H1 (cell line): ENCODE results near the gene PTPN13. TPM values are rescaled to one million over a fixed set of nuclear protein-coding genes. Genes with fewer than 3 reads are reported as not detected.

ENCODE experiments used
- CTCF ChIA-PET: fragments of 300-600 bp; sonication (Branson Sonifier 250); formaldehyde crosslinking; loops from one replicate; lab custom pipeline; 2021; ENCODE audit not compliant: partially characterized antibody; lab: Charles Lee
- POLR2A ChIA-PET: fragments of 300-600 bp; sonication (Branson Sonifier 250); formaldehyde crosslinking; loops from one replicate; lab custom pipeline; 2021; ENCODE audit warnings: inconsistent platforms; ENCODE audit not compliant: partially characterized antibody; lab: Charles Lee
- DNase-seq, 2 experiments: peaks; one replicate each; pipeline versions ENCODE4 v3.0.0 to v3.0.0-alpha.2; 2010 to 2022; ENCODE audit warnings: low spot score in 2 of 2, low read depth in 1 of 2, mixed read lengths in 1 of 2
- FAIRE-seq: peaks from 2 replicates; lab custom pipeline; 2011; peaks lifted over from hg19 to GRCh38; lab: Jason Lieb, UNC
- H2AFZ ChIP-seq: 2 replicates; pipeline ENCODE4 v1.8.1; 2012; ENCODE audit warnings: low read length, inconsistent platforms
- H2AK5ac ChIP-seq: 2 replicates; pipeline ENCODE4 v1.6.1; 2013; ENCODE audit warnings: low read depth, low read length
- H2BK120ac ChIP-seq: replicated peaks from 2 replicates; pipeline ENCODE3; 2013; ENCODE audit warnings: low read depth, low read length, inconsistent platforms
- H2BK12ac ChIP-seq: 2 replicates; pipeline ENCODE4 v1.6.1; 2013; ENCODE audit warnings: low read depth, low read length
- H2BK15ac ChIP-seq: 2 replicates; pipeline ENCODE4 v1.6.1; 2013; ENCODE audit warnings: low read length
- H2BK20ac ChIP-seq: 2 replicates; pipeline ENCODE4 v1.6.1; 2013; ENCODE audit warnings: low read length
- H2BK5ac ChIP-seq: 2 replicates; pipeline ENCODE4 v1.6.1; 2013; ENCODE audit warnings: low read depth, low read length
- H3K14ac ChIP-seq: 2 replicates; pipeline ENCODE4 v1.6.1; 2013; ENCODE audit warnings: inconsistent platforms; ENCODE audit not compliant: insufficient read length
- H3K18ac ChIP-seq: 2 replicates; pipeline ENCODE4 v1.6.1; 2013; ENCODE audit warnings: low read length; ENCODE audit errors: extremely low read depth
- H3K23ac ChIP-seq: 2 replicates; pipeline ENCODE4 v1.6.1; 2013; ENCODE audit warnings: inconsistent platforms; ENCODE audit not compliant: insufficient read length
- H3K23me2 ChIP-seq: 2 replicates; pipeline ENCODE4 v1.6.1; 2013; ENCODE audit warnings: low read depth, low read length
- H3K27ac ChIP-seq: 2 replicates; pipeline ENCODE4 v1.6.1; 2011; ENCODE audit warnings: low read depth, low read length, inconsistent platforms
- H3K27me3 ChIP-seq, 4 experiments: replicated peaks in 1 of 4; 1 replicate in 1 of 4; 2 replicates in 3 of 4; pipeline versions ENCODE4 v1.6.1 to v1.8.1; 2011 to 2013; ENCODE audit warnings: low read length in 3 of 4, mild to moderate bottlenecking in 3 of 4, inconsistent platforms in 2 of 4, mixed read lengths in 2 of 4, moderate library complexity in 1 of 4; ENCODE audit not compliant: control insufficient read depth in 3 of 4, insufficient read depth in 3 of 4; ENCODE audit errors: extremely low read depth in 1 of 4
- H3K36me3 ChIP-seq, 4 experiments: 2 replicates each; pipeline versions ENCODE4 v1.6.1 to v1.8.1; 2011 to 2013; ENCODE audit warnings: mild to moderate bottlenecking in 4 of 4, low read length in 3 of 4, moderate library complexity in 2 of 4, control low read depth in 1 of 4, inconsistent platforms in 1 of 4; ENCODE audit not compliant: insufficient read depth in 4 of 4, control insufficient read depth in 2 of 4
- H3K4ac ChIP-seq: replicated peaks from 2 replicates; pipeline ENCODE3; 2013; ENCODE audit warnings: low read length, low read depth, mixed read lengths, inconsistent platforms; ENCODE audit not compliant: insufficient read length
- H3K4me1 ChIP-seq, 4 experiments: replicated peaks in 1 of 4; 1 replicate in 1 of 4; 2 replicates in 3 of 4; pipeline versions ENCODE4 v1.6.1 to v1.8.1; 2011 to 2013; ENCODE audit warnings: low read length in 3 of 4, inconsistent platforms in 2 of 4, mixed read lengths in 1 of 4; ENCODE audit not compliant: insufficient read depth in 4 of 4, control insufficient read depth in 3 of 4
- H3K4me2 ChIP-seq, 2 experiments: 2 replicates each; pipeline versions ENCODE4 v1.6.1 to v1.8.1; 2011 to 2013; ENCODE audit warnings: low read depth in 2 of 2, low read length in 2 of 2, control low read depth in 1 of 2, inconsistent platforms in 1 of 2, mild to moderate bottlenecking in 1 of 2; ENCODE audit not compliant: insufficient read depth in 1 of 2
- H3K4me3 ChIP-seq, 4 experiments: fragments of 200-600, 300-600 bp in 1 of 4; sonication (generic), shearing (Covaris generic), sonication (Bioruptor Twin) in 1 of 4; 2 replicates each; pipeline versions ENCODE4 v1.5.1 to v1.8.1; 2011 to 2016; ENCODE audit warnings: low read length in 4 of 4, low read depth in 3 of 4, control low read depth in 2 of 4, inconsistent platforms in 2 of 4, mild to moderate bottlenecking in 2 of 4, mixed read lengths in 1 of 4, moderate library complexity in 1 of 4; ENCODE audit not compliant: insufficient read depth in 2 of 4; ENCODE audit errors: extremely low read depth in 1 of 4
- H3K56ac ChIP-seq: replicated peaks from 2 replicates; pipeline ENCODE3; 2013; ENCODE audit warnings: low read depth, mild to moderate bottlenecking, mixed read lengths, low read length, inconsistent platforms; ENCODE audit not compliant: insufficient read length
- H3K79me1 ChIP-seq: 2 replicates; pipeline ENCODE4 v1.6.1; 2013; ENCODE audit warnings: low read depth, low read length, control low read depth
- H3K79me2 ChIP-seq, 2 experiments: 2 replicates each; pipeline versions ENCODE4 v1.6.1 to v1.8.1; 2012 to 2013; ENCODE audit warnings: low read length in 2 of 2, mild to moderate bottlenecking in 2 of 2, inconsistent platforms in 1 of 2; ENCODE audit not compliant: insufficient read depth in 2 of 2, control insufficient read depth in 1 of 2
- H3K9ac ChIP-seq, 4 experiments: replicated peaks in 1 of 4; 1 replicate in 1 of 4; 2 replicates in 3 of 4; pipeline versions ENCODE4 v1.6.1 to v1.8.1; 2011 to 2013; ENCODE audit warnings: low read depth in 3 of 4, low read length in 3 of 4, control low read depth in 2 of 4, mild to moderate bottlenecking in 2 of 4, moderate library complexity in 2 of 4, inconsistent platforms in 1 of 4; ENCODE audit errors: extremely low read depth in 1 of 4
- H3K9me3 ChIP-seq, 2 experiments: 2 replicates each; pipeline versions ENCODE4 v1.6.1 to v1.8.1; 2012 to 2013; ENCODE audit warnings: mild to moderate bottlenecking in 2 of 2, moderate library complexity in 2 of 2, control low read depth in 1 of 2, inconsistent platforms in 1 of 2, low read depth in 1 of 2, low read length in 1 of 2, mixed read lengths in 1 of 2; ENCODE audit not compliant: insufficient read depth in 2 of 2
- H4K20me1 ChIP-seq, 2 experiments: replicated peaks in 1 of 2; 2 replicates each; pipeline versions ENCODE3 to v1.8.1; 2011 to 2013; ENCODE audit warnings: inconsistent platforms in 2 of 2, low read length in 2 of 2, mild to moderate bottlenecking in 1 of 2; ENCODE audit not compliant: insufficient read depth in 2 of 2, control insufficient read depth in 1 of 2
- H4K5ac ChIP-seq: 2 replicates; pipeline ENCODE4 v1.6.1; 2013; ENCODE audit warnings: low read length, low read depth, mixed read lengths, inconsistent platforms; ENCODE audit not compliant: insufficient read length
- H4K8ac ChIP-seq: 2 replicates; pipeline ENCODE4 v1.8.0; 2013; ENCODE audit warnings: mild to moderate bottlenecking, moderate library complexity, low read length, inconsistent platforms; ENCODE audit not compliant: insufficient read depth; ENCODE audit errors: extremely low read depth
- H4K91ac ChIP-seq: replicated peaks from 2 replicates; pipeline ENCODE3; 2013; ENCODE audit warnings: low read length, mixed read lengths, inconsistent platforms; ENCODE audit not compliant: insufficient read length
- CHD2 ChIP-seq: IDR thresholded peaks from 2 replicates; pipeline ENCODE4 v1.6.1; 2012; ENCODE audit warnings: low read length, improper control_type of control experiment
- KDM5A ChIP-seq: fragments of 200-600 bp; IDR thresholded peaks from 2 replicates; pipeline ENCODE4 v1.7.1; 2012; ENCODE audit warnings: mild to moderate bottlenecking, low read length, inconsistent platforms, mixed read lengths
- WGBS, 2 experiments: shearing (Covaris generic) in 1 of 2; methylation state at CpG; one replicate each; pipeline versions ENCODE4 v1.1.6 to v1.1.7; 2013 to 2015; ENCODE audit warnings: low lambda C conversion rate in 2 of 2, mixed read lengths in 2 of 2, inconsistent platforms in 1 of 2, low coverage in 1 of 2, missing lambda C conversion rate in 1 of 2; ENCODE audit not compliant: insufficient replicate concordance in 2 of 2, insufficient coverage in 1 of 2, insufficient read length in 1 of 2; ENCODE audit errors: extremely low coverage in 1 of 2, missing lambda C conversion rate in 1 of 2; 5-methylcytosine and 5-hydroxymethylcytosine counted together
- polyA plus RNA-seq, 7 experiments: library from polyadenylated mRNA; depleted of rRNA in 3 of 7; stranded (reverse) in 5 of 7; unstranded in 2 of 7; fragments of >200 nt in 5 of 7; fragments of 200-250 nt in 2 of 7; gene quantifications; 1 replicate in 5 of 7; 2 replicates in 1 of 7; 4 replicates in 1 of 7; pipeline versions ENCODE4 v1.2.1 to v1.2.3, GENCODE V29; 2011 to 2013; ENCODE audit warnings: missing spikeins in 2 of 7, mixed read lengths in 2 of 7
- total RNA-seq: library from RNA; stranded (reverse); fragmentation: NEBNext Ultra II Directional; extraction: Animal tissue kit (Norgen Biotek cat#: 25700); gene quantifications from 2 replicates; pipeline ENCODE4 v1.2.1, GENCODE V29; 2021

Gene PTPN13
- total and polyA plus RNA-seq, 2 of the 8 experiments (the other 6 are each of a cell fraction or from before 2014, with no cell fraction given), result 12.7 to 57.9 TPM

GRCh38 chr4:86596807-86597206 lies 2.7 kb downstream of the PTPN13 start:
- TF ChIP-seq KDM5A (no peak), CHD2 (no peak)
- FAIRE-seq (peak; percentile 39), DNase-seq (no peak)
- H2BK15ac ChIP-seq, result no peak overlapping the region
- ChIA-PET POLR2A (interaction anchor here (0.9 to 1.4 kb wide), 3 partner anchors 14 to 35 kb away, joined by 3 to 7 read pairs (median 4); no protein-coding TSS in a partner anchor), CTCF (interaction anchor here (0.5 to 1.3 kb wide), 4 partner anchors 31 to 331 kb away, joined by 3 to 4 read pairs (median 3); no protein-coding TSS in a partner anchor)
- 88% methylated on average over 2 of the region's 2 CpGs; no CpG with 5 or more reads in 1 of the 2 experiments for WGBS, 2 experiments
- no peak overlapping the region for H3K9ac ChIP-seq
- no peak overlapping the region for H3K23ac ChIP-seq
- no peak overlapping the region for H3K27ac ChIP-seq
- H3K56ac ChIP-seq, result no peak overlapping the region
- no peak overlapping the region for H4K5ac ChIP-seq
- H4K20me1 ChIP-seq, result peaks cover 3 to 4% of the 10 kb centered on the region in 2 experiments
- H3K79me2 ChIP-seq, result peaks cover 3 to 68% of the 10 kb centered on the region in 2 experiments; a peak in 3 of 4 replicates
- no peak overlapping the region for H4K91ac ChIP-seq
- H3K79me1 ChIP-seq, result no peaks in the 10 kb centered on the region
- H2BK12ac ChIP-seq, result no peak overlapping the region
- peak overlapping the region in 1 of 4 experiments; percentile 87; a peak in 1 of 8 replicates for H3K4me3 ChIP-seq
- no peak overlapping the region for H2BK5ac ChIP-seq
- no peak overlapping the region for H3K14ac ChIP-seq
- no peaks in the 10 kb centered on the region for H3K27me3 ChIP-seq
- no peak overlapping the region for H2BK120ac ChIP-seq
- peaks cover 8% of the 10 kb centered on the region for H3K23me2 ChIP-seq
- no peaks in the 10 kb centered on the region for H3K36me3 ChIP-seq
- no peaks in the 10 kb centered on the region for H3K9me3 ChIP-seq
- no peak overlapping the region for H3K18ac ChIP-seq
- H3K4me2 ChIP-seq, result peak overlapping the region in 1 of 2 experiments; percentile 57; a peak in 1 of 4 replicates
- H3K4ac ChIP-seq, result no peak overlapping the region
- H4K8ac ChIP-seq, result no peak overlapping the region
- H2AFZ ChIP-seq, result no peak overlapping the region
- peaks cover 3 to 9% (median 5%) of the 10 kb centered on the region in 4 experiments; a peak in 4 of 7 replicates for H3K4me1 ChIP-seq
- H2AK5ac ChIP-seq, result no peak overlapping the region; the same call in 1 of the 2 replicates
- H2BK20ac ChIP-seq, result no peak overlapping the region
